HG03039 (cell line): ENCODE data around the gene C1QTNF12.

Experiments used
- ATAC-seq: cut with Tn5 transposase; IDR thresholded peaks from one replicate; pipeline ENCODE4 v1.9.1; 2021; ENCODE audit warnings: mild to moderate bottlenecking, moderate library complexity; ENCODE audit not compliant: unreplicated experiment

Gene C1QTNF12

GRCh38 chr1:1215080-1215676 is 31.3 kb downstream of the C1QTNF12 start:
- ATAC-seq, result no peak

GRCh38 chr1:1213345-1214265 is 32.9 kb downstream of the C1QTNF12 start, which contains the start of gene TNFRSF4:
Gene TNFRSF4, minus strand, starts transcription at chr1:1214153. Its CDS starts 26 bp downstream, at chr1:1214127.
- no peak for ATAC-seq

GRCh38 chr1:1212780-1213344 is 33.7 kb downstream of the C1QTNF12 start:
- ATAC-seq, result no peak

GRCh38 chr1:1211541-1212441 is 34.7 kb downstream of the C1QTNF12 start:
- no peak for ATAC-seq

GRCh38 chr1:1210726-1211540 is 35.6 kb downstream of the C1QTNF12 start:
- ATAC-seq, result no peak

DNA sequence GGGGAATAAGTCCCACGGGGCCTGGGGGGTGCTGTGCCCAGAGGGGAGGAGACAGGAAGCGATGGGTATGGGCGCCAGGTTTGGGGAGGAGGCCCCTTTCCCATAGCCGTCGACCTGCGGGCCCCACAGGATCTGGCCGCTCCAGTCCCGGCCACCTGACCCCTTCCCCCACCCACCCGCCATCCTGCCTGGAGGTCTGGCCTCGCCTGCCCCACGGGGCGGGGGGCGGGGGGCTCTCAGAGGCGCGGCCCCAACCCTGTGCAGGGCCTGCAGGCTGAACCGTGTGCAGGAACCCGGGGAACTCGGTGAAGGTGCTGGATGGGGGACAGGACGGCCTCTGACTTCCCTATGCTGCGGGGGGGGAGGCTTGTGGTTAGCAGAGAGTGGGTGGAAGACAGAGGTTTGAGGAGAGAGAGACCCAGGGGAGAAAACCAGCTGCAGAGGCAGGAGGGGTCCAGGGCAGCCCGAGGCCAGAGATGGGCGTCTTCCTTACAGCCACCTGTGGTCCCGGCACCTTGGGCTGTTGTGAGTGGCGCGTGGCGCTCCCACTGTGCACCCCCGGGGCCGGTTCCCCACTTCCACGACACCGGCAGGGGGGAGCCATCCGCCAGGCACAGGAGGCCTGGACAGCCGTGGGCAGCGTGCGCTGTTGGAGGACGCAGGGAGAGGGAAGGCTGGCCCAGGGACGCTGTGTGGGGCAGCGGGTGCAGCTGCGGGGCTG is 37.6 kb downstream of the C1QTNF12 start:
- ATAC-seq, result no peak

GRCh38 chr1:1207571-1207892 is 39.0 kb downstream of the C1QTNF12 start:
- ATAC-seq, result no peak

- no peak for ATAC-seq
Measured at GRCh38 chr1:1206966-1207531, 39.5 kb downstream of the C1QTNF12 start.

DNA sequence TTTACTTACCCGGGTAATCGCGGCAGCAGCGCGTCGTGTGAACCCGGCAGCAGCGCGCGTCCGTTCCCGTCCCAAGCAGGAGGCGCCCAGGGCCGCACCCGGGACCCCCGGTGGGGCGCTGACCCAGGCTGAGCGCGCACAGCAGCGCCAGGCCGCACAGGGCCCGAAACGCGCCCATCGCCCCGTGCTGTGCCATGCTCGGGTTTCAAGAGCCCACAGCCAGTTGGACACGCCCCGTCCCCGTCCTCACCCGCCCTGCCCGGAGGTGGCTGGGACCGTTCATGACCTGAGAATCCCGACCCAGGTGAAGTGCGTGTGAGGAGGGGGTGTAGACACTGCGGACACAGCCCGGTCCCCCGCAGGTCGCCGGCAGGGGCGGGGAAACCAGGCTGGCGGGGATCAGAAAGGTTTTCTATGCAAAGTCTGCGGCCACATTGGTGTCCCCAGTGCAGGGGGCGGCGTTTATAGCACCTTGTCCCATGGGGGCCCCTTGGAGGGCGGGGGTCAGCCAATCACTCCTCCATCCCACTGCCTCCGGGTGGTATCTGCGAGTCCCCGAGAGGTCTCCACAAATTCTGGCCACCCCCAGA is 40.1 kb downstream of the C1QTNF12 start, which contains the start of gene TNFRSF18:
TSS of gene TNFRSF18 (minus strand) at position 217 of the 590 bp plus-strand sequence. CDS start at position 196, 21 bp downstream.
- ATAC-seq, result no peak

DNA sequence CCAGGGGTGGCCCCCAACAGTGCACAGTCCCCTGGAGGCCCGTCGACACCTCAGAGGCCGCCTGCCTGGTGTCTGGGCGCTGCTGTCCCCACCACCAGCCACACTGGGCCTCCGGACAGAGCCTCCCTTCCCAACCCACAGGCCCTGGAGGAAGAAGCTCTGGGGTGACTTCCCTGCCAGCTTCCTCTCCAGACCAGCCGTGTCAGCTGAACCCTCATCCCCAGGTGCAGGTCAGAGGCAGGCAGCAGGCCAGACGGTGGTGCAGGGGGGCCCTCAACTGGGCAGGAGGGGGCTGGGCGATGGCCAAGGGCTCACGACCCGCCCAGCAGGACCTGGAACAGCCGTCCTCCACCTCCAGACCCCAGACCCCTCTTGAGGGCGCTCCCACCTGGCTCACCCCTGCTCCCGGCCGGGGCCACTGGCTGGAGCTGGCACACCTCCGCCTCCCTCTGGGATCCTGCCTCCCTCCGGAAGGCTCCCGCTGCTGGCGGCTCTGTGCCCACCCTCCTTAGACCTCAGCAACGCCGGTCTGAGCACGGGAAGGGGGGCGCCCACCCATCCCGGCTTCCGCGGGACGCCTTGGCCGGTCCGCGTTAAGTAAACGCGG is 40.6 kb downstream of the C1QTNF12 start:
- no peak for ATAC-seq

DNA sequence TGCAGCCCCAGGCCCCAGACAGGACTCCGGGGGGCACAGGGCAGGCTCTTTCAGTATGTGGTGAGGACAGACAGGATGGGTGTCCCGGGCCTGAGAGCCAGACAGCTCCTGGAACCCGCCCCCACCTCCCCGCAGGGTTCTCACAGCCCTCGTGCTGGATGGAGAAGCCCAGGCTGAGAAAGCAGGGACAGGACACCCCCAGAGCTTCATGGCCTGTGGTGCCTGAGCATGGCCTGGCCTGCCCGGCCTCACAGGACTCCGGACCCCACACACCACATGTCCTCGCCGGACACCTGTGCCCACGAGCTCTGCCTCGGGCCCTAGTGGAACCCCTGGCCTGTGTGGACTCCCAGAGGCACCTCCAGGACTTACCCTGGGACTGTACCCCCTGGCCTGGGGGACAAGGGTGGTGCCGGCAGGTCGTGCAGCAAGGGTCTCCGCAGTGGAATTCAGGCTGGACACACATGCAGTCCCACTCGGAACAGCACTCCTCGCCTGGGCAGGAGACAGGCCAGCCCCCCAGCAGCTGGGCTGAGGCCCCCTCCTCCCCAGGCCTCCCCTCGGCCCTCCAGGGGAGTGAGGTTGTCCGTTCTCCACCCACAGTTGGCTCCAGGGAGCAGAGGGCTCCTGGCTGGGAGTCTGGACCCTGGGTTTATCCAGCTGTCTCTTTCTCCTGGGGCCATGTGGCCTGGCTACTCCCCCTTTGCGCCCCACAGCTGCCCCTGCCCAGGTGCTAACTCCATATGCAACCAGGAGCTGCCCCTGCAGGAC is 41.3 kb downstream of the C1QTNF12 start:
- ATAC-seq, result no peak

- no peak for ATAC-seq
Measured at GRCh38 chr1:1204425-1204920, 42.0 kb downstream of the C1QTNF12 start.

DNA sequence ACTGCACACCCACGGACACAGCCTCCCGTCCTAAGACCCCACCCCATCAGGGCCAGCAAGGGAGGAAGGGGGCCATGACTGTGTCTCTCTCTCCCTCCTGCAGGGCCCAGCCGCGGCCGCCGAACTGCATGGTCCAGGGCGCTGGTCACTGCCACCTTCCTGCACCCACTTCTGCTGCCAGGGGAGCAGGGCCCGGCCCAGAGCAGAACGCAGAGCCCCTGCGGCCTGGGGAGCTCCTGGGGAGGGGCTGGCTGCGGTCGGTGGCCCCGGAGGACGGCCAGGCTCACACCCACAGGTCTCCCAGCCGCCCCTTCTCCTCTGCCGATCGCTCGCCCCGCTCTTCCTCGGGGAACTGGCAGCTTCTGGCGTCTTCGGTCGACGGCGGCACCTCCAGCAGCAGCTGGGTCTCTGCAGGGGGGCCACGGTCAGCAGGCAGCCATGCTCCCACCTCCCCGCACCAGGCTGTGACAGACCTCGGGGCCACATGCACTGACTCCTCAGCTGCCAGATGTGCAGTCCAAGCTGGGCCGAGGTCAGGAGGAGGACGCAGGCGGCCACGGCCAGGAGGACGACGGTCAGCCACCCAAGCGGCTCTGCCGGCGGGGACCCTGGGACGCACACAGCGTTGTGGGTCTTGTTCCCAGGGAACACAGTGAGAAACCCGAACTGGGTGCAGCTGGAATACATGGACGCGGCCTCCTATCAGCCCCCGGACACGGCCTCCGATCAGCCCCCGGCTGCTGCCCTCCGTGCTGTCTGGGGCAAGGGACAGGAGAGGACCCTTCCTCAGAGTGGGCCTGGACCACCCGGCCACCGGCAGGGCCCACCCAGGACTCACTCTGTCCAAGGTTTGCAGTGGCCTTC is 42.7 kb downstream of the C1QTNF12 start:
- ATAC-seq, result no peak

- ATAC-seq, result no peak
Measured at GRCh38 chr1:1202831-1203560, 43.5 kb downstream of the C1QTNF12 start.
